Adipocyte (in vitro differentiated cells): Measurements from ENCODE around the gene HIGD1B.
"Not testable (repeated sequence)": the region's sequence is repeated elsewhere in the genome, so short reads cannot be mapped to it uniquely, and the experiment has no call there.

Source experiments
- DNase-seq: peaks from one replicate; pipeline ENCODE4 v3.0.0-alpha.2; 2015; ENCODE audit warnings: low read depth
- H3K27me3 ChIP-seq: replicated peaks from 2 replicates; pipeline ENCODE4 v1.7.0; 2013; ENCODE audit warnings: mild to moderate bottlenecking, low read length, moderate library complexity; ENCODE audit not compliant: control insufficient read depth, insufficient read depth
- H3K36me3 ChIP-seq: 2 replicates; pipeline ENCODE4 v1.7.0; 2013; ENCODE audit warnings: low read length, mild to moderate bottlenecking, moderate library complexity; ENCODE audit not compliant: control insufficient read depth, insufficient read depth, severe bottlenecking
- H3K4me1 ChIP-seq: 2 replicates; pipeline ENCODE4 v1.7.0; 2013; ENCODE audit warnings: mild to moderate bottlenecking, low read length, moderate library complexity; ENCODE audit not compliant: control insufficient read depth, insufficient read depth
- H3K4me3 ChIP-seq: 2 replicates; pipeline ENCODE4 v1.7.0; 2013; ENCODE audit warnings: mild to moderate bottlenecking, low read length, moderate library complexity
- H3K9ac ChIP-seq: 2 replicates; pipeline ENCODE4 v1.7.0; 2013; ENCODE audit warnings: mild to moderate bottlenecking, low read length, moderate library complexity
- H3K9me3 ChIP-seq: 2 replicates; pipeline ENCODE4 v1.7.0; 2013; ENCODE audit warnings: mild to moderate bottlenecking, low read length, moderate library complexity; ENCODE audit not compliant: control insufficient read depth

Gene HIGD1B

GRCh38 chr17:44825236-44825635 lies 22.4 kb upstream of the HIGD1B start:
- H3K9me3 ChIP-seq, H3K4me3 ChIP-seq, H3K27me3 ChIP-seq, DNase-seq, H3K36me3 ChIP-seq, H3K9ac ChIP-seq: not testable (repeated sequence)
- peaks cover 27% of the 10 kb centered on the region for H3K4me1 ChIP-seq

DNA sequence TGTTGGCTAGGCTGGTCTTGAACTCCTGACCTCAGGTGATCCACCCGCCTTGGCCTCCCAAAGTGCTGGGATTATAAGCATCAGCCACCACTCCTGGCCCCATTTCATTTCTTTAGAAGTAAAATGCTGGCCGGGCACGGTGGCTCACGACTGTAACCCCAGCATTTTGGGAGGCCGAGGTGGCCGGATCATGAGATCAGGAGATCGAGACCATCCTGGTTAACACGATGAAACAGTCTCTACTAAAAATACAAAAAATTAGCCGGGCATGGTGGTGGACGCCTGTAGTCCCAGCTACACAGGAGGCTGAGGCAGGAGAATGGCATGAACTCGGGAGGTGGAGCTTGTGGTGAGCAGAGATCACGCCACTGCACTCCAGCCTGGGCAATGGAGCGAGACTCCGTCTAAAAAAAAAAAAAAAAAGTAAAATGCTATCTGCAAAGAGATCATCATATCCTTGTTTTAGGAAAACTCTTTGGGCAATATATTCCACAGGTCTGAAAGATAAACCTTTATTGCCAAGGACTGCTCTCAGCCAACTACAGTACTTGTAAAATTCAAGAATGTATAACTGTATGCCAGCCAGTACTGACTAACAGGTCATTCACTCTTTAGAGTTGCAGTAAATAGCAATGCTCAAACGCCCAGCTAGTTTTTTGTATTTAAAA lies 21.4 kb upstream of the HIGD1B start:
- H3K9me3 ChIP-seq, result no peaks in the 10 kb centered on the region
- H3K4me1 ChIP-seq, result peaks cover 20% of the 10 kb centered on the region
- H3K36me3 ChIP-seq, result no peaks in the 10 kb centered on the region
- no peak overlapping the region for H3K4me3 ChIP-seq
- DNase-seq, result no peak
- H3K9ac ChIP-seq, result no peak overlapping the region
- H3K27me3 ChIP-seq, result no peaks in the 10 kb centered on the region

GRCh38 chr17:44827863-44828262 lies 19.8 kb upstream of the HIGD1B start:
- no peaks in the 10 kb centered on the region for H3K36me3 ChIP-seq
- peaks cover 15% of the 10 kb centered on the region for H3K4me1 ChIP-seq
- no peaks in the 10 kb centered on the region for H3K9me3 ChIP-seq
- H3K27me3 ChIP-seq, result no peaks in the 10 kb centered on the region
- peak overlapping the region; percentile 84 for H3K9ac ChIP-seq
- H3K4me3 ChIP-seq, result peak overlapping the region; percentile 90
- peak; percentile 43 for DNase-seq

GRCh38 chr17:44828919-44829522 lies 18.7 kb upstream of the HIGD1B start:
- Histone ChIP-seq H3K9me3 (no peaks in the 10 kb centered on the region), H3K4me1 (peaks cover 12% of the 10 kb centered on the region), H3K27me3 (no peaks in the 10 kb centered on the region), H3K9ac (peak overlapping the region; percentile 84), H3K4me3 (peak overlapping the region; percentile 90), H3K36me3 (no peaks in the 10 kb centered on the region)
- peak; percentile 64 for DNase-seq

DNA sequence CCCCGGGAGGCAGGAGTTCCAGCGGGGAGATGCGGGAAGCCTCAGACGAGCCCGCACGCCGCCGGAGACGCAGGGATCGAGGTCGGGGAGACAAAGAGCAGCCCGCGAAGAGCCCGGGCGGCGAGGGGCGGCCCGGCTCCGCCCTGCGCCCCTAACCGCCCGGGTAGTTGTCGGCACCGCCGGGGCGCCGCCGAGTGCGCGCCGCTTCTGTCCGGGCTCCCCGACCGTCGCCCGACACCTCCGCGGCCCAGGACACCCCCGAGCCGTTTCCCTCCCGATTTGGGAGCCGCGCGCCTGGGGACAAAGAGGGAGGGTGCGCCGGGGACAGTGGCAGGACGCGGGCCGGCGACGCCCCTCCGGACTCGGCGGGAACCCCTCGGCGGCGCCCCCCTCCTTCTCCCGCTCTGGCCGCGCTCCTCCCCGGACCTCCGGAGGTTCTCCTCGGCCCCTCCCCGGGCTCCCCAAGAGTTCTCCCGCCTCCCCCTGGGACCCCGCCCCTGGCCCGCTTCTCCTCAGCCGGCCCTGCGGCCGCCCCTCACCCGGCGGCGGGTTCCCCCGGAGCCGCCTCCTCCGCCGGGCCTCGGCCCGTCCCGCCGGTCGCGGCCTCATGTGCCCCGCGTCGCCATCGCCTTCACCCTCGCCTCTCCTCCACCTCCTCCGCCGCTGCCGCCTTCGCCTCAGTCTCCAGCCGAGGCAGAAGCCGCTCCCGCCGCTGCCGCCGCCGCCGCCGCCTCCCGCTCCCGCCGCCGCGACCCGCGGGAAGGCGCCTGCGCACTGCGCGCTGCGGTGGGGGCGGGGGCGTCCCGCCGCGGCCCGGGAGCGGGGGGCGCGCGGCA lies 17.9 kb upstream of the HIGD1B start, which contains the start of gene GJC1:
Gene GJC1, minus strand, starts transcription at position 765 of the 836 bp plus-strand sequence. CDS start 24,470 bp downstream, outside the sequence.
- Histone ChIP-seq H3K4me1 (peaks cover 12% of the 10 kb centered on the region), H3K9ac (peak within 1 kb of the TSS; percentile 84), H3K4me3 (peak within 1 kb of the TSS; percentile 90), H3K36me3 (no peaks in the 10 kb centered on the region), H3K9me3 (no peaks in the 10 kb centered on the region), H3K27me3 (no peaks in the 10 kb centered on the region)
- peak; percentile 70 for DNase-seq

GRCh38 chr17:44830359-44831288 lies 17.1 kb upstream of the HIGD1B start:
- H3K9me3 ChIP-seq, result no peaks in the 10 kb centered on the region
- peak; percentile 66 for DNase-seq
- no peaks in the 10 kb centered on the region for H3K27me3 ChIP-seq
- no peaks in the 10 kb centered on the region for H3K36me3 ChIP-seq
- peaks cover 12% of the 10 kb centered on the region for H3K4me1 ChIP-seq
- H3K9ac ChIP-seq, result peak overlapping the region; percentile 81
- peak overlapping the region; percentile 90 for H3K4me3 ChIP-seq

- no peaks in the 10 kb centered on the region for H3K9me3 ChIP-seq
- H3K27me3 ChIP-seq, result no peaks in the 10 kb centered on the region
- DNase-seq, result no peak
- H3K4me1 ChIP-seq, result peaks cover 12% of the 10 kb centered on the region
- no peaks in the 10 kb centered on the region for H3K36me3 ChIP-seq
- H3K9ac ChIP-seq, result no peak overlapping the region
- no peak overlapping the region for H3K4me3 ChIP-seq
Observed at GRCh38 chr17:44831371-44831770, 16.3 kb upstream of the HIGD1B start.

DNA sequence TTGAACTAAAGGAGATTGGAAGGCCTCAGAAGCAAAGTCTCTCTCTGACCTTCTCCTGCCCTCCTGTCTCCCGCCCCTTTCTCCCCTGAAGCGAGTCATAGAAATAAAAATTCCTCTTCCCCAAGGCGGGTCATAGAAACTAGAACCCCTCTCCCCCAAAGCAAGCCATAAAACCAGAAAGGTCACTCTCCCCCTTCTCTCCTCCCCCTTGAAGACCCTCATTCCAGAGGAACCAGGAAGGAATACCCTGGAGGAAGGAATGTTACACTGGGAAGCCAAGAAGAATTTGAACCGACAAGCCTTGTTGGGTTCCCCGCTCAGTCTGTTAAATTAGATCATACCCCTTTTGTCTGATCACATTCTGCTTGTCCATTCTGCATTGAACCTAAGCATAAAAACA lies 14.9 kb upstream of the HIGD1B start:
- no peaks in the 10 kb centered on the region for H3K36me3 ChIP-seq
- no peak overlapping the region for H3K9ac ChIP-seq
- no peaks in the 10 kb centered on the region for H3K9me3 ChIP-seq
- DNase-seq, result no peak
- peaks cover 11% of the 10 kb centered on the region for H3K4me1 ChIP-seq
- no peaks in the 10 kb centered on the region for H3K27me3 ChIP-seq
- H3K4me3 ChIP-seq, result no peak overlapping the region

DNA sequence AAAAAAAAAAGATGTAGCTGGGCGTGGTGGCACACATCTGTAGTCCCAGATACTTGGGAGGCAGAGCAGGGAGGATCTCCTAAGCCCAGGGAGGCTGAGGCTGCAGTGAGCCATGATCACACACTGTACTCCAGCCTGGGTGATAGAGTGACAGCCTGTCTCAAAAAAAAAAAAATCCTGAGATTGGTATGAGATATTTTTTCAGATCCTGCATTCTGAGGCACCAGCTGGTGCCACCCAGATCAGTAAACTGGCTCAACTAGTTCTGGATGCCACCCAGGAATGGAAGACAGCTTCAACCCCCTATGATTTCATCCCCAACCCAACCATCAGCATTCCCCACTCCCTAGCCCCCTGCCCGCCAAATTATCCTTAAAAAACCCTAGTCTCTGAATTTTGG lies 10.5 kb upstream of the HIGD1B start:
- no peak for DNase-seq
- H3K27me3 ChIP-seq, result no peaks in the 10 kb centered on the region

DNA sequence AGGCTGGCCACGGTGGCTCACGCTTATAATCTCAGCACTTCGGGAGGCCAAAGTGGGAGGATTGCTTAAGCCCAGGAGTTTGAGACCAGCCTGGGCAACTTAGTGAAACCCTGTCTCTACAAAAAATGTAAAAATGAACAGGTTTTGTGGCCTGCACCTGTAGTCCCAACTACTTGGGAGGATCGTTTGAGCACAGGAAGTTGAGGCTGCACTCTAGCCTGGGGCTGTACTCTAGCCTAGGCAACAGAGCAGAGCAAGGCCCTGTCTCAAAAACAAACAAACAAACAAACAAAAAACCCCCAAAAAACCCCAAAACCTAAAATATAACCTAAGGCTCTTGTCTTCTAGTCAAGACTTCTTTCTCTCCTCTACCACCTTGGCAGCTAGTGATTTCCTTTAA lies 7.4 kb upstream of the HIGD1B start:
- Histone ChIP-seq H3K27me3 (no peaks in the 10 kb centered on the region), H3K4me1 (peaks cover 3% of the 10 kb centered on the region), H3K9ac (no peak overlapping the region), H3K4me3 (no peak overlapping the region), H3K9me3 (no peaks in the 10 kb centered on the region), H3K36me3 (no peaks in the 10 kb centered on the region)
- DNase-seq, result no peak

More for the DNA sequence above, 10.5 kb upstream of the HIGD1B start:
- no peaks in the 10 kb centered on the region for H3K4me1 ChIP-seq
- H3K36me3 ChIP-seq, result no peaks in the 10 kb centered on the region
- H3K9me3 ChIP-seq, result no peaks in the 10 kb centered on the region
- H3K4me3 ChIP-seq, result no peak overlapping the region
- H3K9ac ChIP-seq, result no peak overlapping the region
